ENCODE results near the gene DNASE1L3. TPM values are rescaled to one million over a fixed set of nuclear protein-coding genes. Genes with fewer than 3 reads are reported as not detected.

DNASE1L3 gene
- total and polyA plus RNA-seq, 9 donors, result 0.34 to 1.6 (median 0.92) TPM

DNA sequence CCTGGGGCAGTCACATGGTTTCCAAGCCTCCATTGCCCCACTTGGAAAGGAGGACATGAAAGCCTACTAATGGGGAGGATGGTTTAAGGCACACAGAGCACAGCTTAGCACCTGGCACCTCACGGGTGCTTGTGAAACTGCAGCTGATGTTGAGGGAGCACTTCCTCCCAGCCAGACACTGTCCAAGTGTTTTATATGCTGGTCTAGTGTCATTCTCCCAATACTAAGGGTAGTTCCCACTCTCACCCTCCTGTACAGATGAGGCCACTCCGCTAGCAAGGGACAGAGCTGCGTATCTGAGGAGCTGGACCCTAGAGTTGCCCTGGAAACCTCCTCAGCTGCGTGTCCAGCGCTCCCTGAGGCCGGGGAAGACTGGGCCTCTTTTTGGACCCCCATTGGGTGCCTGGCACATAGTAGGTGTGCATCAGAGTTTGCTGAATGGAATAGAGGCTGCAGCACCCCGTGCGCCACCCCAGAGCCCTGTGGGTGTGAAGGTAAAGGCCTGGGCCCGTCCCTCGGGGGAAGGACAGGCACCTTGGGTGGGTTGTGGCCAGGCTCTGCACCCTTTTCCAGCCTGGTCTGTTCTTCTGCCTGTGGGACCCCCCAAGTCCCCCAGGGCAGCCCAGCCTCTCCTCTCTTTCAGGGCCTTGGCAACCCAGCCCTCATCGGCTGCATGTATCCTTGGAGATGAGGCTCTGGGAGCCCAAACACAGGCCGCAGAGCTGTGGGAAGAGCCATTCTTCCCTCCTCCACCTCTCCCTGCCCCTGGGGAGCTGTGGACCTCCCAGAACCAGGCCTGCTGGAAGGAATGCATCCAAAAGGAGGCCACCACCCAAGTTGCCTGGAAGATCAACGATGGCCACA, 31.3 kb downstream of the DNASE1L3 start:
- Histone ChIP-seq H3K36me3 (ENCODE audit: control insufficient read depth, insufficient read depth, low read length) (no peaks in the 10 kb centered on the region), H3K27me3 (ENCODE audit: control insufficient read depth, insufficient read depth, low read length) (peaks cover 3% of the 10 kb centered on the region), H3K9me3 (replicated peaks; ENCODE audit: control insufficient read depth, low read depth, low read length) (no peaks in the 10 kb centered on the region), H3K4me1 (ENCODE audit: control insufficient read depth, insufficient read depth, low read length) (peaks cover 14% of the 10 kb centered on the region), H3K4me3 (ENCODE audit: low read length) (no peak overlapping the region), H3K27ac (ENCODE audit: low read length) (no peak overlapping the region)
- 35% methylated on average over 3 of the region's 13 CpGs for WGBS (ENCODE audit: insufficient coverage)
- DNase-seq, result no peak

DNA sequence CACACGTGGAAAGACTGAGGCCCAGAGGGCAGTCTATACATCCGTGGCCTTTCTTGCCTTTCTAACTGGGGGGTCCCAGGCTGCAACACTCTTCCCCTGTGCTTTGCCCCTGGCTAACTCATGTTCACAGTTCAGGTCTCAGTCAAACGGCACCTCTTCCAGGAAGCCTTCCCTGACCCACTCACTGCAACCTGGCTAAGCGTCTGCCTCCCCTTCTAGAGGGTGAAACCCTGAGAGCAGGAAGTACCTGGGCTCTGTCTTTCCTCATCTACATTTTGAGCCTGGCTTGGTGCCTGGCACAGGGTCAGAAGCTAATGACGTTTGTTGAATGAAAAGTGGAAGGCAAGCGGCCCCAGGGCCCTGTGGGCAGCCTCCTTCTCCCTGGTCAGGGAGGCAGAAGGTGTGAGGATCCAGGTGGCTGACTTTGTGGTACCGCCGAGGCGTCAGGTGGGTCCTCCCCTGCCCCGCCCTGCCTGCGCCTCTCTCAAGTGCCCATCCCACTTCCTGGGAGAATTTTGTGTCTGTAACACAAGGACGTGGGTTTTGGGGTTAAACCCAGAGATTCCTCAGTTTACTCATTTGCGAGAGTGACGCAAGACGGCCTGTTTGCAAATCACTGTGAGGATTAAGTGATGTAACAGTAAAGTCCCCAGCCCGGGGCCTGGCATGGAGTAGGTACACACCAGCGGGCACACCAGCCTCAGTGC, 32.1 kb downstream of the DNASE1L3 start:
- H3K4me3 ChIP-seq (ENCODE audit: low read length), result no peak overlapping the region
- H3K27me3 ChIP-seq (ENCODE audit: control insufficient read depth, insufficient read depth, low read length), result peaks cover 3% of the 10 kb centered on the region
- 56% methylated on average over 9 of the region's 17 CpGs for WGBS (ENCODE audit: insufficient coverage)
- no peaks in the 10 kb centered on the region for H3K9me3 ChIP-seq (replicated peaks; ENCODE audit: control insufficient read depth, low read depth, low read length)
- no peak overlapping the region for H3K27ac ChIP-seq (ENCODE audit: low read length)
- H3K4me1 ChIP-seq (ENCODE audit: control insufficient read depth, insufficient read depth, low read length), result peaks cover 17% of the 10 kb centered on the region
- DNase-seq, result no peak
- H3K36me3 ChIP-seq (ENCODE audit: control insufficient read depth, insufficient read depth, low read length), result no peaks in the 10 kb centered on the region

DNA sequence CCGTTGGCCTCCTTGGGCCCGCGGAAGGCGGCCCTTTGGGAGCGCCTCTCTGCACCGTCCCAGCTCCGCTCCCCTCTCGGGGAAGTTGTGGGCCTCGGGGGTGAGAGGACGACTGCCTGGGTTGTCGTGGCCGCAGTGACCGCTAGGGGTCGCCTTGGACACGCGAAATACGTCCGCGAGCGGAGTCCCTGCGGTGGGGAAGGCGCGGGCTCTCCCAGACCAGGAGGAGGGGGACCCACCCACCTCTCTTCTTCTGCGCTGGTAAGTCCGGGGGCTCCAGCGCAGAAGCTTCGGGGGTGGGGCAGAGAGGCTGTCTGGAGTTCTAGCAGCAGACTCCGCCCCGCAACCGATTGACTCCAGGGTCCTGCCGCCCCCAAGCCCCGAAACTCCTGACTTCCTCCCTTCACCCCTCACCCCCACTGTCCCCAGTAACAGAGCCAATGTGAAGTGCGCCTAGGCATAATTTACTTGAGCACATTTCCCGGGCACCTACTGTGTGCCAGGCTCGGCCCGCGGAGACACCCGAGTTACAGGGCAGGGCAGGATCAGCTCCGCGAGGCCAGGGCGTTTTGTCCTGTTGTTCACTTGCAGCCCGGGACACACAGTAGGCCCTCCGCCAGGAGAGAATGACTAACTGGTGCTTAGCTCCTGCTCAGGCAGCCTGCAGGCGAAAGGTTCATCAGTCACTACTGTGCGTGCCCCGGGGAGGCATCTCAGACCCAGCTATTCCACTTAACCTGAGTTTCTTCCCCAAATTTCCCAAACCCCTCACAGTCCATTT, 32.8 kb downstream of the DNASE1L3 start:
- Histone ChIP-seq H3K4me1 (ENCODE audit: control insufficient read depth, insufficient read depth, low read length) (peaks cover 17% of the 10 kb centered on the region), H3K9me3 (replicated peaks; ENCODE audit: control insufficient read depth, low read depth, low read length) (no peaks in the 10 kb centered on the region), H3K4me3 (ENCODE audit: low read length) (peak overlapping the region; percentile 48), H3K27me3 (ENCODE audit: control insufficient read depth, insufficient read depth, low read length) (peaks cover 3% of the 10 kb centered on the region), H3K36me3 (ENCODE audit: control insufficient read depth, insufficient read depth, low read length) (no peaks in the 10 kb centered on the region), H3K27ac (ENCODE audit: low read length) (no peak overlapping the region)
- 11% methylated on average over 32 of the region's 46 CpGs for WGBS (ENCODE audit: insufficient coverage)
- peak; percentile 92 for DNase-seq

DNA sequence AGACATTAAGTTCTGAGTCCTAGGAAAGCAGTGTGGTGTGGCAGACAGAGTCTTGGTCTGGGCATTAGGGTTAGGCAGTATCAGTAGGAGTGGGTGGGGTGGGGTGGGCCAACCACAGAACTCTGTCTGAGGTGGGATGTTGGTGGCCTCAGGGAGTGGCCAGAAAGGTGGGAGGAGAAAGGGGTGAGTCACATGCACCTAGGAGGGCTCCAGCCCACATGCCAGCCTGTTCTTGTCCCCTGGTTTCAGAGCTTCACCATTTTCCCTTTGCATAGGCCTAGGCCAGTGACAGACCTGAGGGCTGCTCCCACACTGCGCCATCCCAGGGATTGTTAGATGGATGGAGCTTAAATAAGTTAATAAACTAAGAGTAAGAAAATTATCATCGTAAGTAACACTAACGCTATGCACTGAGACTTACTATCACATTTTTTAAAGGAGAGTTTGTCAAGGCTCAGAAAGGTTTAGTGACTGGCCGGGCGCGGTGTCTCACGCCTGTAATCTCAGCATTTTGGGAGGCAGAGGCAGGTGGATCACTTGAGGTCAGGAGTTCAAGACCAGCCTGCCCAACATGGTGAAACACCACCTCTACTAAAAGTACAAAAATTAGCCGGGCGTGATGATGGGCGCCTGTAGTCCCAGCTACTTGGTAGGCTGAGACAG, 33.8 kb downstream of the DNASE1L3 start:
- no peak overlapping the region for H3K4me3 ChIP-seq (ENCODE audit: low read length)
- no CpG with 5 or more reads among the region's 10 CpGs for WGBS (ENCODE audit: insufficient coverage)

DNA sequence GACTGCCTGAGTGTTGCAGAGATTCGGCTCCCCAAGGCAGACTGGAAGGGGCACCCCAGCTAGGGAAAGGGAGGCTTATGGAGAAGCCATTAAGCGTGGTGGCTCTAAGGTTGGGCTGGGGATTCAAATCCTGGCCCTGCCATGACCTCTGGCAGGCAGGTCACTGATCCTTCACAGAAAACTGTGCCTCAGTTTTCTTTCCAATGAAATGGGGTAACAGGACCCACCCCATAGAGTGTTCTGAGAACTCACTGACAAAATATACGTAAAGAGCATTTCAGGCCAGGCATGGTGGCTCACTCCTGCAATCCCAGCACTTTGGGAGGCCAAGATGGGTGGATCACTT, 34.6 kb downstream of the DNASE1L3 start:
- no peak for DNase-seq
- H3K27ac ChIP-seq (ENCODE audit: low read length), result no peak overlapping the region
- peaks cover 2% of the 10 kb centered on the region for H3K36me3 ChIP-seq (ENCODE audit: control insufficient read depth, insufficient read depth, low read length)
- 87% methylated on average over 2 of the region's 3 CpGs for WGBS (ENCODE audit: insufficient coverage)
- peaks cover 17% of the 10 kb centered on the region for H3K4me1 ChIP-seq (ENCODE audit: control insufficient read depth, insufficient read depth, low read length)
- no peak overlapping the region for H3K4me3 ChIP-seq (ENCODE audit: low read length)
- H3K9me3 ChIP-seq (replicated peaks; ENCODE audit: control insufficient read depth, low read depth, low read length), result no peaks in the 10 kb centered on the region
- H3K27me3 ChIP-seq (ENCODE audit: control insufficient read depth, insufficient read depth, low read length), result peaks cover 3% of the 10 kb centered on the region

More for the DNA sequence above, 33.8 kb downstream of the DNASE1L3 start:
- Histone ChIP-seq H3K27ac (ENCODE audit: low read length) (no peak overlapping the region), H3K9me3 (replicated peaks; ENCODE audit: control insufficient read depth, low read depth, low read length) (no peaks in the 10 kb centered on the region), H3K27me3 (ENCODE audit: control insufficient read depth, insufficient read depth, low read length) (peaks cover 3% of the 10 kb centered on the region), H3K36me3 (ENCODE audit: control insufficient read depth, insufficient read depth, low read length) (no peaks in the 10 kb centered on the region), H3K4me1 (ENCODE audit: control insufficient read depth, insufficient read depth, low read length) (peaks cover 17% of the 10 kb centered on the region)
- DNase-seq, result no peak

DNA sequence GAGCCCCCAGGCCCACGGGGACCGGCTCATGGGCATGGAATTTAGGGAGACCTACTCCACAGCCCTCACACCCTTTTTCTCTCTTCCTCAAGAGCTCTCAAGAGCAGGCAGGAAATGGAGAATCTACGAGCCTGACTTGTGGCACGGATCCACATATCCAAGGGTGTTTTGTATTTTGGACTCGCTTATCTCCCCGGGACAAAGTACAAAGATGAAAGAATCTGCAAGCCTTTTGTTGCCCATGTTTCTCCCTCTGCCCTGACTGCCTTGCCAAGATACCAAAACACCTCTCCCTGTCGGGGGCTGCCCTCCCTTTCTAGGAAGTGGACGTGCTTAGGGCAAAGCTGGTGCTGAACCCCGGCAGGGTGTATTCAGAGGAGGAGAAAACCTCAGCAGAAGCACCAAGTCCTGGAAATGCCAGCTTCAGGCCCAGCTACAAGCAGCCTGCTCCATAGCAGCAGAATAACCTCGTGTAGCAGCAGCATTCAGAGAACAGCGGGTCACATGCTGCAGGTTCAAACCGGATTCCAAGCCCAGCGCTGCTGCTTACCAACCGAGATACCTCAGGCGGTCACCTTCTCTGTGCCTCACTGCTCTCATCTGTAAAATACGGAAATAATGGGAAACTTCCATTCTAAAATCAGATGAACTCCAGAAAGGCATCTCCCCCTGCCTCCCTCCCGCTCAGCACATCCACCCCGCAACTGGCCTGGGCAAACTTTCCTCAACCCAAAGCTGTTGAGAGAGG, 35.2 kb downstream of the DNASE1L3 start:
- no peak for DNase-seq
- Histone ChIP-seq H3K27me3 (ENCODE audit: control insufficient read depth, insufficient read depth, low read length) (peaks cover 3% of the 10 kb centered on the region), H3K9me3 (replicated peaks; ENCODE audit: control insufficient read depth, low read depth, low read length) (no peaks in the 10 kb centered on the region), H3K27ac (ENCODE audit: low read length) (no peak overlapping the region), H3K4me1 (ENCODE audit: control insufficient read depth, insufficient read depth, low read length) (peaks cover 17% of the 10 kb centered on the region), H3K4me3 (ENCODE audit: low read length) (no peak overlapping the region), H3K36me3 (ENCODE audit: control insufficient read depth, insufficient read depth, low read length) (peaks cover 7% of the 10 kb centered on the region)
- 67% methylated on average over 5 of the region's 18 CpGs for WGBS (ENCODE audit: insufficient coverage)

DNA sequence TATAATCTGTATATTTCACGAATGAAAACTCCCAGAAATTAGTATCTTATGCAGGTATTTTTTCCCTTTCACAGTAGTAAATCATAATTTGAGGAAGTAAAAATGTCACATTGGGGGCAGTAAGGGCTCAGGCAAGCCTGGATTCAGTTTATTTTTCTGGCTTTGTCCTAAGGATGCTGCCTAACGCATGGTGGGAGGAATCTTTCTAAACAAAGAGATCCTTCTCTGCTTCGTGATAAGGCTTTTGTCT, 35.7 kb downstream of the DNASE1L3 start:
- DNase-seq, result no peak
- Histone ChIP-seq H3K4me1 (ENCODE audit: control insufficient read depth, insufficient read depth, low read length) (peaks cover 17% of the 10 kb centered on the region), H3K9me3 (replicated peaks; ENCODE audit: control insufficient read depth, low read depth, low read length) (no peaks in the 10 kb centered on the region), H3K4me3 (ENCODE audit: low read length) (no peak overlapping the region), H3K36me3 (ENCODE audit: control insufficient read depth, insufficient read depth, low read length) (peaks cover 10% of the 10 kb centered on the region), H3K27me3 (ENCODE audit: control insufficient read depth, insufficient read depth, low read length) (peaks cover 3% of the 10 kb centered on the region), H3K27ac (ENCODE audit: low read length) (no peak overlapping the region)
- no CpG with 5 or more reads among the region's 3 CpGs for WGBS (ENCODE audit: insufficient coverage)

DNA sequence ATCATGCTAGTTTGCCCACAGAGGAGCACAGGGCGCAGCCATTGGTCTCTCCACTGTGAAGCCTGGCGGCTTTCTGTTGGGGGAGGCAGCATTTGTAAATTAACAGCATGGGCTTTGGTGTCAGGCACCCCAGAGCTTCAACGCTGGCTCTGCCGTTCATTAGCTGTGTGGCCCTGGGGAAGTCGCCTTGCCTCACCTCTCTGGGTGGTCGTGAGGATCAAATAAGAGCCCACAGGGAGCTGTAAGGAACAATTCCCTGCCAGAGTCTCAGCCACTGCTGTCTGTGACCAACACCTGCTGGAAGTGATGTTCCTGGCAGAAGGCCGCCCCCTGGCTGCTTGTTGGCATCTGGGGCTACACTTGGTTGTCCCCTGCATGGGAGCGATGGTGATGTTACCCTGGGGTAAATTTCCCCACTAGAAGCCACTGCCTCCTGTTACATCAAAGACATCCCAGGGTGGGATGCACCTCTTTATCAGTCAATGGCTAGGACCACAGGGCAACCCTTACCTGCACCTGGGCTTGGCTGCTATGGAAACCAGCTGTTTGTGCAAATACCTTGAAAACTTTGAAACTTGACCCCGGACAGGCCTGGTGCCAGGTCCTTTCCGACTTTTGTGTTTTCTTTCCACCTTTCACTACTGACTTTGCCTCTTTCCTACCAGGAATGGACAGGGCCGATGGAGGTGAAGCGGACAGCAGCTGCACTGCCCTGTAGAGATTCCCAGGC, 36.9 kb downstream of the DNASE1L3 start:
- Histone ChIP-seq H3K9me3 (replicated peaks; ENCODE audit: control insufficient read depth, low read depth, low read length) (no peaks in the 10 kb centered on the region), H3K27ac (ENCODE audit: low read length) (no peak overlapping the region), H3K27me3 (ENCODE audit: control insufficient read depth, insufficient read depth, low read length) (peaks cover 3% of the 10 kb centered on the region), H3K4me1 (ENCODE audit: control insufficient read depth, insufficient read depth, low read length) (peaks cover 17% of the 10 kb centered on the region), H3K4me3 (ENCODE audit: low read length) (no peak overlapping the region), H3K36me3 (ENCODE audit: control insufficient read depth, insufficient read depth, low read length) (peaks cover 17% of the 10 kb centered on the region)
- DNase-seq, result no peak
- 38% methylated on average over 10 of the region's 12 CpGs for WGBS (ENCODE audit: insufficient coverage)

DNA sequence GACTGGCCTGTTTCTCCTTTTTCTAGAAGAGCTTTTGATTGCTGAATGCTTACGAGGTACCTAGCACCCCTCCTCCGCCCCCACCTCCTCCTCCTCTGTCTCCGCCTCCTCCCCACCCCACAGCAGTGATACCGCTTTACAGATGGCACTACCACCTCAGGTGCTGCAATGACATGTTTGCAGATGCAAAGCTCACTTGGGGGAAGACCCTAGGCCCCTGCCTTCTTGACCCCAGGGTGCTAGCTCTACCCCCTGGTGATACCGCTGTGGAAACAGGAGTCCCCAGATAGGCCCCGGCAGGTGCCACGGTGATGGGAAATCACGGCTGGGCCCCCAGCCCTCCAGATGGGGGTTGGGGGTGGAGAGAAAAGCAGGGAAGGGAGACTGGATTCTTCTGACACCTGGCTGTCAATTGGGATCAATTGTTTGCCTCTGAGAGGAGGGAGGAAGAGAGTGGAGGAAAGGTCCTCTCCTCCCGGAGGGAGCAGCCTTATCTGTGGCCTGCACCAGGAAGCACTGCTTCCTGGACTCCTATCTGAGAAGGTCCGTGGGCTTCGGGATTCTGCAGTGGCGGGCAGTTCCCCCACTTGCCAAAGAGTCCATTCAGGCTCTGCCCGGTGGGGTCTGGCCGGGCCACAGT, 37.6 kb downstream of the DNASE1L3 start:
- Histone ChIP-seq H3K4me1 (ENCODE audit: control insufficient read depth, insufficient read depth, low read length) (peaks cover 17% of the 10 kb centered on the region), H3K9me3 (replicated peaks; ENCODE audit: control insufficient read depth, low read depth, low read length) (no peaks in the 10 kb centered on the region), H3K4me3 (ENCODE audit: low read length) (no peak overlapping the region), H3K27me3 (ENCODE audit: control insufficient read depth, insufficient read depth, low read length) (no peaks in the 10 kb centered on the region), H3K36me3 (ENCODE audit: control insufficient read depth, insufficient read depth, low read length) (peaks cover 17% of the 10 kb centered on the region), H3K27ac (ENCODE audit: low read length) (no peak overlapping the region)
- WGBS (ENCODE audit: insufficient coverage), result 53% methylated on average over 14 of the region's 14 CpGs
- no peak for DNase-seq

All from muscle of leg (tissue), 11 donors.